Upper lobe of left lung (tissue), 4 donors: ENCODE data around the gene NBAS.

Source experiments
- CTCF ChIP-seq, 6 experiments: fragments of 450-650 bp in 4 of 6; fragments of 200-600 bp in 2 of 6; sonication (generic) in 2 of 6; IDR thresholded peaks; one replicate each; pipeline ENCODE4 v1.5.1; 2016 to 2019; ENCODE audit warnings: antibody characterized with exemption in 6 of 6
- EP300 ChIP-seq, 4 donors: sonication (generic); formaldehyde crosslinking; IDR thresholded peaks; one replicate each; pipeline ENCODE4 v1.5.1; 2017; ENCODE audit warnings: antibody characterized with exemption in 4 of 4, control low read depth in 2 of 4
- POLR2A ChIP-seq, 4 donors: fragments of 450-650 bp; IDR thresholded peaks; one replicate each; pipeline ENCODE4 v1.5.1; 2016 to 2017; ENCODE audit warnings: antibody characterized with exemption in 4 of 4, mild to moderate bottlenecking in 2 of 4

GRCh38 chr2:15172825-15173224, 388.3 kb downstream of the NBAS start:
- TF ChIP-seq CTCF (IDR thresholded peaks at IDR 0.05), result no peak
- no peak for TF ChIP-seq EP300 (IDR thresholded peaks at IDR 0.05)
- no peak for TF ChIP-seq POLR2A (IDR thresholded peaks at IDR 0.05)
